Smooth muscle cell of the umbilical artery (primary cell): Measurements from ENCODE around the gene TSC1. TPM values are rescaled to one million over a fixed set of nuclear protein-coding genes. Genes with fewer than 3 reads are reported as not detected.

Source experiments
- total RNA-seq: library from RNA; depleted of rRNA; stranded (reverse); fragments of >200 nt; gene quantifications from 2 replicates; pipeline ENCODE4 v1.2.3, GENCODE V29; 2014

Gene TSC1
- 42.2 and 45.6 TPM in 2 replicates for total RNA-seq

GRCh38 chr9:132944294-132945185 is at the start of gene TSC1:
TSS of gene TSC1 (minus strand) at chr9:132944616. CDS start at chr9:132928872, 15,744 bp downstream.

GRCh38 chr9:132978451-132979131 is 34.2 kb upstream of the TSC1 start, which contains the start of gene GFI1B:
TSS of gene GFI1B (plus strand) at chr9:132978694. CDS start at chr9:132986679, 7,985 bp downstream.

GRCh38 chr9:132878695-132879456 is 65.5 kb downstream of the TSC1 start, which contains the start of gene SPACA9:
TSS of gene SPACA9 (plus strand) at chr9:132878898. CDS start at chr9:132883948, 5,050 bp downstream.

GRCh38 chr9:132877824-132878694 is 66.4 kb downstream of the TSC1 start, which contains the start of gene AK8:
TSS of gene AK8 (minus strand) at chr9:132878284. CDS start at chr9:132878255, 29 bp downstream.

Other genes with a start within 250 kb of the TSC1 start
- under 0.01 and 0.14 TPM in 2 replicates for gene AK8, start 66.3 kb downstream of the TSC1 start, total RNA-seq
- 2.4 and 2.5 TPM in 2 replicates for gene SPACA9, start 65.7 kb downstream of the TSC1 start, total RNA-seq
- 0.05 TPM in 1 of 2 replicates, not detected in the other for gene GFI1B, start 34.1 kb upstream of the TSC1 start, total RNA-seq
- gene GTF3C5, start 86.4 kb upstream of the TSC1 start, total RNA-seq, result 24.9 and 30.1 TPM in 2 replicates
- gene CEL, start 117.4 kb upstream of the TSC1 start, total RNA-seq, result 0.30 and 0.46 TPM in 2 replicates
- gene RALGDS, start 176.6 kb upstream of the TSC1 start, total RNA-seq, result 24.9 and 40.5 TPM in 2 replicates
- gene GBGT1, start 219.3 kb upstream of the TSC1 start, total RNA-seq, result 6.9 and 8.6 TPM in 2 replicates